Adrenal gland (tissue), 5 donors: ENCODE results near the gene TENM4.

Experiments used
- CTCF ChIP-seq, 6 experiments: fragments of 450-650 bp in 4 of 6; fragments of 200-600 bp in 2 of 6; sonication (generic) in 1 of 6; IDR thresholded peaks; 1 replicate in 5 of 6; 2 replicates in 1 of 6; pipeline versions ENCODE4 v1.5.1 to v1.8.0; 2016 to 2021; ENCODE audit warnings: antibody characterized with exemption in 6 of 6, mild to moderate bottlenecking in 2 of 6, moderate library complexity in 1 of 6
- POLR2A ChIP-seq, 2 donors: fragments of 450-650 bp; IDR thresholded peaks; one replicate each; pipeline ENCODE4 v1.6.1; 2017; ENCODE audit warnings: antibody characterized with exemption in 2 of 2, mild to moderate bottlenecking in 2 of 2, moderate library complexity in 1 of 2
- donor health status: DM: no; HTN: no; CAD: no.

GRCh38 chr11:78704811-78705210 is 736.0 kb downstream of the TENM4 start:
- TF ChIP-seq CTCF (IDR thresholded peaks at IDR 0.05), result no peak
- no peak for TF ChIP-seq POLR2A (IDR thresholded peaks at IDR 0.05)
